HG03175 (cell line): ENCODE data around the gene ABL1.

Experiments
- ATAC-seq: cut with Tn5 transposase; IDR thresholded peaks from one replicate; pipeline ENCODE4 v1.9.1; 2021; ENCODE audit warnings: mild to moderate bottlenecking, moderate library complexity; ENCODE audit not compliant: unreplicated experiment

Gene ABL1

GRCh38 chr9:130887494-130888144, 52.6 kb downstream of the ABL1 start:
- no peak for ATAC-seq

GRCh38 chr9:130888146-130888885, 53.3 kb downstream of the ABL1 start:
- ATAC-seq = no peak

- no peak for ATAC-seq
Observed at GRCh38 chr9:130890124-130890523, 55.1 kb downstream of the ABL1 start.

- ATAC-seq = no peak
Observed at GRCh38 chr9:130890870-130891687, 56.0 kb downstream of the ABL1 start.

GRCh38 chr9:130891688-130892476, 56.8 kb downstream of the ABL1 start:
- no peak for ATAC-seq

- ATAC-seq = no peak
Observed at GRCh38 chr9:130892477-130893304, 57.6 kb downstream of the ABL1 start.

GRCh38 chr9:130893341-130894101, 58.5 kb downstream of the ABL1 start:
- no peak for ATAC-seq

GRCh38 chr9:130894546-130894945, 59.5 kb downstream of the ABL1 start:
- ATAC-seq = no peak

- no peak for ATAC-seq
Observed at GRCh38 chr9:130895038-130895437, 60.0 kb downstream of the ABL1 start.

GRCh38 chr9:130895481-130896232, 60.6 kb downstream of the ABL1 start:
- no peak for ATAC-seq

- no peak for ATAC-seq
Observed at GRCh38 chr9:130896233-130897014, 61.4 kb downstream of the ABL1 start, which contains the start of gene QRFP. QRFP (minus strand) TSS chr9:130896812; CDS start chr9:130893838, 2,974 bp downstream.

GRCh38 chr9:130897105-130897751, 62.2 kb downstream of the ABL1 start:
- ATAC-seq = no peak

- no peak for ATAC-seq
Observed at GRCh38 chr9:130897848-130898551, 62.9 kb downstream of the ABL1 start.

- ATAC-seq = no peak
Observed at GRCh38 chr9:130898552-130898852, 63.4 kb downstream of the ABL1 start.

GRCh38 chr9:130899051-130899748, 64.1 kb downstream of the ABL1 start:
- ATAC-seq = no peak
